HG03139 (cell line): Measurements from ENCODE around the gene CWF19L2.
"Not testable (repeated sequence)": the region's sequence is repeated elsewhere in the genome, so short reads cannot be mapped to it uniquely, and the experiment has no call there.

Experiments used
- ATAC-seq: cut with Tn5 transposase; IDR thresholded peaks from one replicate; pipeline ENCODE4 v1.9.1; 2021; ENCODE audit not compliant: unreplicated experiment

Gene CWF19L2

DNA sequence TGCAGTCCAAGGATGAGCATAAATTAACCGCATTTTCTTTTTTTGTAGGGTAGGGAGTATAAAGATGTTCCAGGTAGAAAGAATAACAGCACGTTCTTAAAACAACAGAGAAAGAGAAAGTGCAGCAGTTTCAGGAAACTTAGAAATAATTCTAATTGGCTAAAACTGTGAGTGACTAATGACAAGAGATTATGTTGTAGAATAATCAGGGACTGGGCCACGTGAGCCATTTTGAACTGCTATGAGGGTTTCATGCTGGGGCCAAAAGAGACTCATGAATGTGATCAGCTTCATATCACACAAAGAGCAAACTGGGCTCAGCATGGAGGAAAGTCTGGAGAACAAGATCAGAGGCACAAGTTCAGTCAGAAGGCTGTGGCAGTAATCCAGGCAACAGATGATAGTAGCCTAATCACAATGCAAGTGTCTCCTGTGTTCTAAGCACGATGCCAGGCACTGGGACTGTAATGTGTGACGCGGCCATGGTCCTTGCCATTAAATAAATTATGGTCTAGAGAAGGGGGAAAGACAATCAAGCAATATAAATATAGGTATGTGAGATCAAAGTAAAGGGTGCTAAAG, 17.9 kb downstream of the CWF19L2 start:
- ATAC-seq = no peak

DNA sequence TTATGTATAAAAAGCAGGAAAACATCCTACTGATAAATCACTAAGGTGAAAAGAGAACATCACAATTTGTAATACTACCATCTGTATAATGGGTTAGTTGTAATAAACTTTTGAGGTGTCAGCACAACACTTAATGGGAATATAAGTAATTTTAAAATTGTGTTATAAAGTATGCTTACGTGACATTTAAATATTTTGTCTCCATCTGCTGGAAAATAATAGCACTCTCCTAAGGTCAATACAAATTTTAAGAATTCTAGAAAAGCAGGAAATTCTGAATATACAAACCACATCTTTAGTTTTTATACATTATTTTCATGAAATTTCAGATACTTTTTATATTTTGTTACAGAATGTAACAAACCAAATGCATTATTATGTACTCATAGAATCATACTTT, 19.5 kb downstream of the CWF19L2 start:
- ATAC-seq = no peak

DNA sequence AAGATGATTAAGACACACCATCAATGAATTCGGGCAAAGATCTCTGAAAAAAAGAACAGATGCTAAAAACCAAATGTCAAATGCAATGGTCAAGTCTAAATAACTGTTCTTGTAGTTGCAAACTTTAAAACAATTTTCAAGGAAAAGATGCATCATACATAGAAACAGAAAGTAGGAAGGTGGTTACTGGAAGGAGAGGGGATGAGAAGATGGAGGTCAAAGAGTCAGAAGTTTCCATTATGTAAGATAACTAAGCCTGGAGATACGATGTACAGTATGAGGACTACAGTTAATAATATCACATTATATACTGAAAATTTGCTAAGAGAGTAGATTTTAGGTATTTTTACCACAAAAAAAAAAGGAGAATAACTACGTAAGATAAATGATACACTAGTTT, 27.1 kb downstream of the CWF19L2 start:
- ATAC-seq = no peak

DNA sequence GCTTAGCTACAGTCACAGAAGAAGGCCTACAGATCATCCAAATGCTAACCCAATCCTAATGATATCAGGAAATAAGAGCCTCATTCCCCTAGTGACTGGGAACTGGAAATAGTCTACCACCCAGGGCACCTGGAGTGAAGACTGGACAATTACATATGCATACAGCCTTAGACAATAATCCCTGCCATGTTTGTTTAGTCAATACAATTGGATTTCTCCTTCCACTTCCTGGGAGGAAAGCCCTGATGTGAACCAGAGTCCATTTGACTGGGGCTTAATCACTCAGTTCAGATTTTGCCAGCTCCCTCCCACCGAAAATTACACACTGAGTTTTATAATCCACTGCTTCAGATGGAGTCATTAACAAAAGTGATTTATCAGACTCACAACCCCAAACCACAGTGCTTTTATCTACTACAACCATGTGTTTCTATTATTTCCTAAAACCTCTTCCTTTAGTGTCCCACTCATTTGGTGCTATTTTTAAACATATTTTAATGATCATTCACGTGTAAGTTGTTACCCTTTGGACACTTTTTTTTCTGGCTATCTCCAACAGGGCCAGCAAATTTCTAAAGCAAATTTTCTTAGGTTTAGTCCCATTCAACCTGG, 29.9 kb downstream of the CWF19L2 start:
- ATAC-seq = no peak

DNA sequence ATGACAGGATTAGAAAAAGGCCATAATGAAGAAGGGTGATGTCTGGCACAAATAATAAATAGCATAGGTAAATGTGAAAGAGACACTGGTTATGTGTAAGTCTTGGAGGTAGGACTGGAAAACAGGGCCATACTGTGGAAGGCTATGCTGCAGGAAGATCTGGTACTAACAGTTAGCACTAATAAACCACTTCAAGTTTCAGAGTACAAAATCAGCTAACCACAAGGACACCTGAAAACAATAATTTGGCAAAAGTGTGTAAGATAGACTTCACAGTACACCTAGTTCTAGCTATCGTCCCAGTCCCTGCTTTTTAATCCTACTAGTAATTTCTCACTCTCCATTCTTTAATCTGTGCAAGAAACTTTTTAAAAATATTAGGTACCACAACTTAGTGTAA, 44.3 kb downstream of the CWF19L2 start:
- ATAC-seq = no peak

DNA sequence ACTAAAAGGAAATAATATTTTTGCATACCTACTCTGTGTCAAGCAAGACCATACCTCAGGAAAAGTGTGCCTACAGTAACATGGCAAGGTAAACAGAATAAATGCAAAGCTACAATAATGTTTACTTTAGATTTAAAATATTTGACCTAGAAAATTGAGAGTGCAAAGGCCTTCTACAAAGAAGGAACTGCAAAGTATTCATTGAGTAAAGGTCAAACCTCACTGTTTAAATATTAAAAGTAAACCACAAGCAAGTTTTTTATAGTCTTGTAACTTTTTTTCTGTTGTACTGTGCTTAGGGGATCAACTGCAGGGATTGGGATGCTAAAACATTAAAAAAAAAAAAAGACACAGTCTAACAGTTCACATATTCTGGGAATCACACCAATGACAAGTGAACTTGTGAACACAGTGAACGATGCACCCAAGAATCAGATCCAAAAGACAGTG, 48.8 kb downstream of the CWF19L2 start:
- no peak for ATAC-seq

DNA sequence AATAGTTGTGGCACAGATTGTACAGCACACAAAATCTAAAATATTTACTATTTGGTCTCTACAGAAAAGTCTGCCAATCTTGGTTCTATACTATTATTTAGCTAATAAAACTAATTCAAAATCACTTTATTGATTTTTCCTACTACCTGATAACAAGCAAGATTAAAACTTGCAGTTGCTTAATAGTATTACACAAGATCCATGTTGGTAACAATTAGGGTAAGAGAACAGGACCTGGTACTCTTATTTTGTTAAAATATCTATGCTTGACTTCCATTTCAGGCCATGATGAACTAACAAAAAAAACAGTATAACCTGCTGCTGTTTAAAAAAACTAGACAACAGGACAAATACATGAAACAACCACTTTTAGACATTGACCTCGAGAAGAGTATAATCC, 52.4 kb downstream of the CWF19L2 start:
- no peak for ATAC-seq

DNA sequence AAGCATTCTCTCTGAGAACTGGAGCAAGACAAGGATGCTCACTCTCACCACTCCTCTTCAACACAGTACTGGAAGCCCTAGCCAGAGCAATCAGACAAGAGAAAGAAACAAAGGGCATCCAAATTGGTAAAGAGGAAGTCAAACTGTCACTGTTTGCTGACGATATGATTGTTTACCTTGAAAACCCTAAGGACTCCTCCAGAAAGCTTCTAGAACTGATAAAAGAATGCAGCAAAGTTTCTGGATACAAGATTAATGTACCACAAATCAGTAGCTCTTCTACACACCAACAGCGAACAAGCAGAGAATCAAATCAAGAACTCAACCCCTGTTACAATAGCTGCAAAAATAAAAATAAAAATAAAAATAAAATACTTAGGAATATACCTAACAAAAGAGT, 56.5 kb downstream of the CWF19L2 start:
- not testable (repeated sequence) for ATAC-seq

DNA sequence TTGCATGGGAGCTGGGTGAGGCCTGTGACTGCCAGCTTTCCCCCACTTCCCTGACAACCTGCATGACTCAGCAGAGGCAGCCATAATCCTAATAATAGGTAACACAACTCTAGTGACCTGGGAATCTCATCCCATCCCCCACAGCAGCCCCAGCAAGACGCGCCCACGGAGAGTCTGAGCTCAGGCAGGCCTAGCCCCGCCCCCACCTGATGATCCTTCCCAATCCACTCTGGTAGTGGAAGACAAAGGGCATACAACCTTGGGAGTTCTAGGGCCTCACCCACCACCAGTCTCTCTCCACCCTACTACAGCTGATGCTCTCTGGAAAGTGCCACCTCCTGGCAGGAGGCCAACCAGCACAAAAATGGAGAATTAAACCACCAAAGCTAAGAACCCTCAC, 60.3 kb downstream of the CWF19L2 start:
- no peak for ATAC-seq

DNA sequence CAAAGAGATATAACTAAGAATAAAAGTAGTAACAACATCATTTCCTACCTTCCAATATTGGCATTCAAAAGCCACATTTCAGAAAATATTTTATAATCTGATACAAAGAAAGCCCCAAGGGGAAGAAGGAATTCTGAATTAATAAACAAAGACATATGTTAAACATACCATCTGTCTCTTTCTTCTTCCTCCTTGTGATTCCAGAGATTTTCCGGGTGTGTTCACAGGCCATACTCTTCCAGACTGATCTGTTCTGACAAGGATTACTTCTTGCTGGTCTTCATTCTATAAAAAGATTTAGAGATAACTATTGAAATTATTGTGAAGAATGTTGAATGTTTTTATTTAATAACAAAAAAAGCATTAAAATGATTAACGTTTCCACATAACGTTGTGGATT, 65.0 kb downstream of the CWF19L2 start:
- no peak for ATAC-seq

DNA sequence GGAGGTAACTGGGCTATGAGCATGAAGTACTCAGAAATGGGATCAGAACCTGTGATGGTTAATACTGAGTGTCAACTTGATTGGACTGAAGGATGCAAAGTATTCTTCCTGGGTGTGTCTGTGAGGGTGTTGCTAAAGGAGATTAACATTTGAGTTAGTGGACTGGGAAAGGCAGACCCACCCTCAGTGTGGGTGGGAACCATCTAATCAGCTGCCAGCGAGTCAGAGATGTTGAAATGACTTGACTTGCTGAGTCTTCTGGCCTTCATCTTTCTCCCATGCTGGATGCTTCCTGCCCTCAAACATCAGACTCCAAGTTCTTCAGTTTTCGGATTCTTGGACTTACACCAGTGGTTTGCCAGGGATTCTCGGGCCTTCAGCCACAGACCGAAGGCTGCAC, 66.9 kb downstream of the CWF19L2 start:
- not testable (repeated sequence) for ATAC-seq

DNA sequence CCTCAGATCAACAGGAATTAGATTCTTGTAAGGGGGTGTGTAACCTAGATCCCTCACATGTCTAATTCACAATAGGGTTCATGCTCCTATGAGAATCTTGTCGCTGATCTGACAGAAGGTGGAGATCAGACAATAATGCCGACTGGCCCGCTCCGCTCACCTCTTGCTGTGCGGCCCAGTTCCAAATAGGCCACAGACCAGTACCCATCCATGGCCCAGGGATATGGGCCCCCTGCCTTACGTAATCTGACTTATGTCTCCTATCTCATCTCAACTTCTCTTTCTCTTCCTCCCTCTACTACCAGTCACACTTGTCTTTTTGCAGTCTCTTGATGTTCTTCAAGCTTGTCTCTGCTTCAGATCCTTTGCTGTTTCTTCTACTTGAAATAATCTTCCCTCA, 70.0 kb downstream of the CWF19L2 start:
- ATAC-seq = no peak

DNA sequence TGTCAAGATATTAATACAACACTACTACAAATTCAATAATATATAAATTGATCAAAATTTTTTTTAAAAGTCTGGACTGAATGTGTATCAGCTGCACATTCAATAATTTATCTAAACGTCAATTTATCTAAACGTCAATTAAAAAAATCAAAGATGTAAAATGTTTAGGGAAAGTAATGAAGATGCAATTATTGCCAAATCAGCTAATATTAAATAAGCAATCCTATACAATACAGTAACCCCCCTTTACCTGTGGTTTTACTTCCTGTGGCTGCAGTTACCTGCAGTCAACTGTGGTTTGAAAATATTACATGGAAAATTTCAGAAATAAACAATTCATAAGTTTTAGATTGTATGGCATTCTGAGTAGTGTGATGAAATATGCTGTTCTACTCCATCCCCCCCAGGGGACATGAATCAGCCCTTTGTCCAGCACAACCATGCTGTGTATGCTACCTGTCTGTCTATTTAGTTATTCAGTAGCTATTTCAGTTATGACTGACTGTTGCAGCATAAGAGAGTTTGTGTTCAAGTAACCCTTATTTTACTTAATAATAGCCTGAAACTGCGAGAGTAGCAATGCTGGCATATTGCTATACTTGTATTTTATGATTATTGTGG, 72.2 kb downstream of the CWF19L2 start:
- no peak for ATAC-seq

DNA sequence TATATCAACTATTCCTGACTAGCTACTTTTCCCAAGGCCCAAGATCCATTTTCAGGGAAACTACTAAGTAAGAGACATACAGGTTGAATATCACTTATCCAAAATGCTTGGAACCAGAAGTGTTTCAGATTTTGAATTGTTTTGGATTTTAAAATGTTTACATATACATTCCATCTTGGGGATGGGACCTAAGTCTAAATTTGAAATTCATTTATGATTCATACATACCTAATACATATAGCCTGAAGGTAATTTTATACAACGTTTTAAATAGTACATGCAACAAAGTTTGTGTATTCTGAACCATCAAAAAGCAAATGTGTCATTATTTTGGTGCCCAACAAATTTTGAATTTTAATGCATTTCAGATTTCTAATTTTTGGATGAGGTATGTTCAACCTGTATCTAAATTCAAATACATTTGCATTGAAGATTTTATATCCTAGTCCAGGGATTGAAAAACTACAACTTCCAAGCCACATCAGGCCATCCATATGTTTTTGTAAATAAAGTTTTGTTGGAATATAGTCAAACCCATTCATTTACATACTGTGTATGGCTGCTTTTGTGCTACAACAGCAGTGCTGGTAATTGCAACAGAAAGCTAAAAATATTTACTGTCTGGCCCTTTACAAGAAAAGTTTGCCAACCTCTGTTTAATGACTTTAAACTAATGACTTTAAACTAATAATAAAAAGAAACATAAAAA, 73.3 kb downstream of the CWF19L2 start:
- no peak for ATAC-seq

DNA sequence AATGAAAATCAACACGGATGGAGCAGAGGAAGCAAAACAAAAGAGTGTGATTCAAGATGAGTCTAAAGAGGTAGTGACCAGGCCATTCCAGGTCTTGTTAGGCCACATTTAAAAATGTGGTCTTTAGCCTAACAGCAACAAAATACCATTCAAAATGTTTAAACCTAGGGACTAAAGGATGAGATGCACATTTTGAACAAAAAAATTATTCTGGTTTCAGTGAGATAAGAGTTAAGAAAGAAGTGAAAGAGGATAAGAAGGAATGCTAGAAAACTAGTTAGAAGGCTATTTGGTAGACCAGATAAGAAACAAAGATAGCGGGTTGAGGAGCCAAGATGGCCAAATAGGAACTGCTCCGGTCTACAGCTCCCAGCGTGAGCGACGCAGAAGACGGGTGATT, 85.2 kb downstream of the CWF19L2 start:
- ATAC-seq = no peak

DNA sequence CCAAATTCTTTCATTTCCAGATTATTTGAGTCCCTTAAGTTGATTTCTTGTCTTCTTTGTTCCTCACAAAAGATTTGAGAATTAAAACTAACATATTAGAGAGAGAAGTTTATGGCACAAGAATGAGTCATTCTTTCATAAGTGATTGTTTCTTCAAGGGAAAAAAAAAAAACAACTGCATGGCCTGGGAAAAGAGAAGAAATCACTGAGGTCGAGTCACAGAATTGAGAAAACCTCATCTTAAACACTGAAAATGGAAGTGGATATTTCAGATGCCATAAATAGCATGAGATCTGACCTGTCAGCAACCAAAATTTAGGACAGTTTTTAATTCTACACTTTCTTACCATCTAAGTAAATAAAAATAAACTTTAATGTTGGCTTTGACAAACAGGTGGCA, 87.2 kb downstream of the CWF19L2 start:
- ATAC-seq = no peak

DNA sequence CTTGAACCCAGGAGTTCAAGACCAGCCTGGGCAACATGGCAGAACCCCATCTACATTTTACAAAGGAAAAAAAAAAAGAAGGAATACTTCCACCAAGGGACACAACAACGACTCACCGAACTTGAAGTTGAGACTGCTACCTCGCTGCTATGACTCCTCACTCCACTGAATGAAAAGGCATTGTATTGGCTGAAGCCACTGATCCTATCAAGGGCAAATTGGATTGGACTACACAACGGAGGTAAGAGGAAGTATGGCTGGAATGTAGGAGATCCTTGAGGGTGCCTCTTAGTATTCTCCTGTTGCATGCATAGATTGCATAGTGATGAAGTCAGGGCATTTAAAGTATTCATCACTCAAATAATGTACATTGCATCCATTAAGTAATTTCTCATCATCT, 97.9 kb downstream of the CWF19L2 start:
- ATAC-seq = no peak

DNA sequence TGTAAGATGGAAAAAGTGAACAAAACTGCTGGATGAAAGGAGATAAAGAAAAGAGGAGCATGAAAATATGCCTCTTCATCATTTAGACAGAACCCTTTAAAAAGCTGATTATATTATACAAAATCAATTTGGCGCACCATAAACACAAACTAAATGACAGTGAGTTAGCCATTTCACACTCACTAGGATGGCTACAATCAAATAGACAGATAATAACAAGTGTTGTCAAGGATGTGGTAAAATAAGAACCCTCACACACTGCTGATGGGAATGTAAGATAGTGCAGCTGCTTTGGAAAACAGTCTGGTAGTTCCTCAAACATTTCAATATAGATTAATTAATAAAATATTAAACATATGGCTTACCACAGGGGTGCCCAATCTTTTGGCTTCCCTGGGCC, 99.7 kb downstream of the CWF19L2 start:
- ATAC-seq = no peak

DNA sequence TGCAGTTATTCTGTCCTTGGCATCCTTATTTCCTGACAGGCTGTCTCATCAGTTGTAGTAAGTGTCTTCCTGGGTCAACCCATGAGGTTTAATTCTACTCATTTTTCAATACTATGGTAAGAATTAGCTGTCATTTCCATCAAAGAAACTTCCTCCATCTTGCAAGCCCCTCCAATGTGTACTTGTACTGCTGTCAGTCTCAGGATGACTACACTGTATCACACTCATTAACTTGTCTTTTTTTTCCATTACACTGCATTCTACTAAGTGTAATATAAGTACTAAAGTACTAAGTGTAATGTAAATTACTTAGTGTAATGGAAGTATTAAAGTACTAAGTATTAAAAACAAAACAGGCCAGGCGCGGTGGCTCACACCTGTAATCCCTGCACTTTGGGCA, 102.8 kb downstream of the CWF19L2 start:
- no peak for ATAC-seq

DNA sequence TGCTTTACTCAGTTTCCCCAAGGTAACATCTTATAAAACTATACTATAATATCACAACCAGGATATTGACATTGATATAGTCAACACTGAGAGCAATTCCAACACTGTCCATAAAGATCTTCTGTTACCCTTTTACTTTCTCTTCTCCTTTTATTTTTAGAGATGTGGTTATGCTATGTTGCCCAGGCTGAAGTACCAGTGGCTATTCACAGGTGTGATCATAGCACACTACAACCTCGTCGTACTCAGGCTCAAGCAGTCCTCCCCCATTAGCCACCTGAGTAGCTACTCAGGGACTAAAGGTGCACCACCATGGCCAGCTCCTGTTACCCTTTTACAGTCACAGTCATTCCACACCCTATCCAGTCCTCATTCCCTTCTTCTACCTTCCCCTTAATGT, 119.7 kb downstream of the CWF19L2 start:
- no peak for ATAC-seq

DNA sequence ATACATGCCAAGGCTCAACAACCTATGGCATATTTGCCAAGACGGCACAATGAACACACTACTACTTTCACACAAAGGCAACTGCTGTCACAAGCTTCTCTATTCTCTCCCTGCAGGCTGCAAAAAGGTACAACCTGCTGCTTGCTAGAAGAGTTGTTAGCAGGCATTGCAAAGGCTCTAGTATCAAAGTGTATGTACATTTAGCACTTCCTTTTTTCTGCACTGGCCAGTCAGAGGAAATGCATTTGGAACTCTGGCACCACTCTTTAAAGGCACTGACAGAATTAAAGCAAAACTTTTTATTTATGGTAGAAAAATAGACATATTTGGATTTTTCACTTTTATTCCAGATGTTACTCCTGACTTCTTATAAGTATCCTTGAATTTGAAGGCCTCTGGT, 125.9 kb downstream of the CWF19L2 start:
- no peak for ATAC-seq

DNA sequence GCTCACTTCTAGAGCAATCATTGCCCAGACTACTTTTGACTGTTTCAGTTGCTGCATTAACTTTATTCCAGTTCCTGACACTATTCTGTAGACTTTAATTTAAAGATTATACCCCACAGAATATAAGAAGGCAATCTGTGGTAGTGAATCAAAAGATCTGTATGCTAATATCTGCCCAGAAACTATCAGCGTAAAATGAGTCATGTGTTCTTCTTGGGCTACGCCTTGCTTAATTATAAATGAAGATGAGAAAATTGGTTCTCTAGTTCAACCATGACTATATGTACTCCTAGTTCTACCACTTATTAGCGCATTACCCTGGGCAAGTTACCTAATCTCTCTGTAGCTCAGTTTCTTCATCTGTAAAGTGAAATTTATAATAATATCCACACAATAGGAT, 128.5 kb downstream of the CWF19L2 start:
- no peak for ATAC-seq
